ENCODE results near the gene ARRB1. TPM values are rescaled to one million over a fixed set of nuclear protein-coding genes. Genes with fewer than 3 reads are reported as not detected.

ARRB1 gene
- total RNA-seq, 1 experiment from 2014 or later, result 90.1 TPM

DNA sequence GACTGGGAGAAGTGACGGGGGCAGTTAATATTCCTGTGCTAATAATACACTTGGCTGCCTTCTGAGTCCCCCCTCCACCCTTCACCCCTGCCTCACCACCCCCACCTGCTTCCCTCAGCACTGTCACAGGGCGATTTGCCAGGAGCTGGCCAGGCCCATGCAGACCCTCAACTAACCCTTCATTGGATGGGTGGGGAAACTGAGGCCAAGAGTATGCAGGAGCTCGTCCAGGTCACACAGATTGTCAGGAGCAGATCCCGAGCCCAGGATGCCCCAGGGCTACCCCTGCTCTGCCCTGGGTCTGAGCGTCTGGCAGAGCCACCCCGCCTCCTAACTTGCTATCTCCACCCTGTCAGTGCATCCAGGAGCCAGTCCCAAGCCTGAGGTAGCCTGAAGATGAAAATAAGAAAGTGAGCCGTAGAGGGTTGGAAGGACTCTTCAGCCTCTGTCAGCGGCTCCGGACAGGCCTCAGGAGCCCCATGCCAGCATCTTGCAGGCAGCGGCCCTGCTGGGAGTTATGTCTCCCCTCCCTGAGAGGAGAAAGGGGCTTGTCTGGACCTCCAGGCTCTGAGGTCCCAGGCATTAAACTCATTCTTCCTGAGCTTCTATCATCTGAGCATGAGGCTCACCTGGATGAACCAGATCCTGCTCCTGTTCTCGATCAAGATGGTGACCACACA lies 104.7 kb downstream of the ARRB1 start:
- Mint-ChIP-seq H3K4me3 (no peak overlapping the region), H3K36me3 (no peaks in the 10 kb centered on the region), H3K4me1 (peaks cover 4% of the 10 kb centered on the region), H3K27ac (no peak overlapping the region), H3K27me3 (ENCODE audit: low read depth) (peaks cover 68% of the 10 kb centered on the region), H3K9me3 (peaks cover 3% of the 10 kb centered on the region)
- TF ChIP-seq MYBL2 (CRISPR knock-in tag; IDR thresholded peaks at IDR 0.05) (no peak), ELF4 (CRISPR knock-in tag; IDR thresholded peaks at IDR 0.05; ENCODE audit: low read depth) (no peak), RORB (CRISPR knock-in tag; IDR thresholded peaks at IDR 0.05) (no peak)
- TF ChIP-seq, protein P1, sequence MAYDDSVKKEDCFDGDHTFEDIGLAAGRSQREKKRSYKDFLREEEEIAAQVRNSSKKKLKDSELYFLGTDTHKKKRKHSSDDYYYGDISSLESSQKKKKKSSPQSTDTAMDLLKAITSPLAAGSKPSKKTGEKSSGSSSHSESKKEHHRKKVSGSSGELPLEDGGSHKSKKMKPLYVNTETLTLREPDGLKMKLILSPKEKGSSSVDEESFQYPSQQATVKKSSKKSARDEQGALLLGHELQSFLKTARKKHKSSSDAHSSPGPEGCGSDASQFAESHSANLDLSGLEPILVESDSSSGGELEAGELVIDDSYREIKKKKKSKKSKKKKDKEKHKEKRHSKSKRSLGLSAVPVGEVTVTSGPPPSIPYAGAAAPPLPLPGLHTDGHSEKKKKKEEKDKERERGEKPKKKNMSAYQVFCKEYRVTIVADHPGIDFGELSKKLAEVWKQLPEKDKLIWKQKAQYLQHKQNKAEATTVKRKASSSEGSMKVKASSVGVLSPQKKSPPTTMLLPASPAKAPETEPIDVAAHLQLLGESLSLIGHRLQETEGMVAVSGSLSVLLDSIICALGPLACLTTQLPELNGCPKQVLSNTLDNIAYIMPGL (CRISPR knock-in tag; IDR thresholded peaks at IDR 0.05), result no peak
- TF ChIP-seq, protein P2, sequence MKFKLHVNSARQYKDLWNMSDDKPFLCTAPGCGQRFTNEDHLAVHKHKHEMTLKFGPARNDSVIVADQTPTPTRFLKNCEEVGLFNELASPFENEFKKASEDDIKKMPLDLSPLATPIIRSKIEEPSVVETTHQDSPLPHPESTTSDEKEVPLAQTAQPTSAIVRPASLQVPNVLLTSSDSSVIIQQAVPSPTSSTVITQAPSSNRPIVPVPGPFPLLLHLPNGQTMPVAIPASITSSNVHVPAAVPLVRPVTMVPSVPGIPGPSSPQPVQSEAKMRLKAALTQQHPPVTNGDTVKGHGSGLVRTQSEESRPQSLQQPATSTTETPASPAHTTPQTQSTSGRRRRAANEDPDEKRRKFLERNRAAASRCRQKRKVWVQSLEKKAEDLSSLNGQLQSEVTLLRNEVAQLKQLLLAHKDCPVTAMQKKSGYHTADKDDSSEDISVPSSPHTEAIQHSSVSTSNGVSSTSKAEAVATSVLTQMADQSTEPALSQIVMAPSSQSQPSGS (CRISPR knock-in tag; IDR thresholded peaks at IDR 0.05; ENCODE audit: borderline replicate concordance, low read depth), result no peak
- TF ChIP-seq, protein P3, sequence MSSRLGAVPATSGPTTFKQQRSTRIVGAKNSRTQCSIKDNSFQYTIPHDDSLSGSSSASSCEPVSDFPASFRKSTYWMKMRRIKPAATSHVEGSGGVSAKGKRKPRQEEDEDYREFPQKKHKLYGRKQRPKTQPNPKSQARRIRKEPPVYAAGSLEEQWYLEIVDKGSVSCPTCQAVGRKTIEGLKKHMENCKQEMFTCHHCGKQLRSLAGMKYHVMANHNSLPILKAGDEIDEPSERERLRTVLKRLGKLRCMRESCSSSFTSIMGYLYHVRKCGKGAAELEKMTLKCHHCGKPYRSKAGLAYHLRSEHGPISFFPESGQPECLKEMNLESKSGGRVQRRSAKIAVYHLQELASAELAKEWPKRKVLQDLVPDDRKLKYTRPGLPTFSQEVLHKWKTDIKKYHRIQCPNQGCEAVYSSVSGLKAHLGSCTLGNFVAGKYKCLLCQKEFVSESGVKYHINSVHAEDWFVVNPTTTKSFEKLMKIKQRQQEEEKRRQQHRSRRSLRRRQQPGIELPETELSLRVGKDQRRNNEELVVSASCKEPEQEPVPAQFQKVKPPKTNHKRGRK (CRISPR knock-in tag; IDR thresholded peaks at IDR 0.05; ENCODE audit: borderline replicate concordance), result no peak
- TF ChIP-seq, protein P4, sequence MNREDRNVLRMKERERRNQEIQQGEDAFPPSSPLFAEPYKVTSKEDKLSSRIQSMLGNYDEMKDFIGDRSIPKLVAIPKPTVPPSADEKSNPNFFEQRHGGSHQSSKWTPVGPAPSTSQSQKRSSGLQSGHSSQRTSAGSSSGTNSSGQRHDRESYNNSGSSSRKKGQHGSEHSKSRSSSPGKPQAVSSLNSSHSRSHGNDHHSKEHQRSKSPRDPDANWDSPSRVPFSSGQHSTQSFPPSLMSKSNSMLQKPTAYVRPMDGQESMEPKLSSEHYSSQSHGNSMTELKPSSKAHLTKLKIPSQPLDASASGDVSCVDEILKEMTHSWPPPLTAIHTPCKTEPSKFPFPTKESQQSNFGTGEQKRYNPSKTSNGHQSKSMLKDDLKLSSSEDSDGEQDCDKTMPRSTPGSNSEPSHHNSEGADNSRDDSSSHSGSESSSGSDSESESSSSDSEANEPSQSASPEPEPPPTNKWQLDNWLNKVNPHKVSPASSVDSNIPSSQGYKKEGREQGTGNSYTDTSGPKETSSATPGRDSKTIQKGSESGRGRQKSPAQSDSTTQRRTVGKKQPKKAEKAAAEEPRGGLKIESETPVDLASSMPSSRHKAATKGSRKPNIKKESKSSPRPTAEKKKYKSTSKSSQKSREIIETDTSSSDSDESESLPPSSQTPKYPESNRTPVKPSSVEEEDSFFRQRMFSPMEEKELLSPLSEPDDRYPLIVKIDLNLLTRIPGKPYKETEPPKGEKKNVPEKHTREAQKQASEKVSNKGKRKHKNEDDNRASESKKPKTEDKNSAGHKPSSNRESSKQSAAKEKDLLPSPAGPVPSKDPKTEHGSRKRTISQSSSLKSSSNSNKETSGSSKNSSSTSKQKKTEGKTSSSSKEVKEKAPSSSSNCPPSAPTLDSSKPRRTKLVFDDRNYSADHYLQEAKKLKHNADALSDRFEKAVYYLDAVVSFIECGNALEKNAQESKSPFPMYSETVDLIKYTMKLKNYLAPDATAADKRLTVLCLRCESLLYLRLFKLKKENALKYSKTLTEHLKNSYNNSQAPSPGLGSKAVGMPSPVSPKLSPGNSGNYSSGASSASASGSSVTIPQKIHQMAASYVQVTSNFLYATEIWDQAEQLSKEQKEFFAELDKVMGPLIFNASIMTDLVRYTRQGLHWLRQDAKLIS (CRISPR knock-in tag; IDR thresholded peaks at IDR 0.05; ENCODE audit: borderline replicate concordance), result no peak
- CTCF ChIA-PET, result interaction anchor here (1.7 to 5.0 kb wide), 4 partner anchors 32 to 103 kb away, joined by 5 to 160 read pairs (median 48); no protein-coding TSS in a partner anchor
- ATAC-seq (no peak), DNase-seq (ENCODE audit: low spot score) (no peak)
- POLR2A ChIA-PET, result interaction anchor here (0.6 kb wide), 1 partner anchor 323 kb away, joined by 3 read pairs; no protein-coding TSS in a partner anchor

DNA sequence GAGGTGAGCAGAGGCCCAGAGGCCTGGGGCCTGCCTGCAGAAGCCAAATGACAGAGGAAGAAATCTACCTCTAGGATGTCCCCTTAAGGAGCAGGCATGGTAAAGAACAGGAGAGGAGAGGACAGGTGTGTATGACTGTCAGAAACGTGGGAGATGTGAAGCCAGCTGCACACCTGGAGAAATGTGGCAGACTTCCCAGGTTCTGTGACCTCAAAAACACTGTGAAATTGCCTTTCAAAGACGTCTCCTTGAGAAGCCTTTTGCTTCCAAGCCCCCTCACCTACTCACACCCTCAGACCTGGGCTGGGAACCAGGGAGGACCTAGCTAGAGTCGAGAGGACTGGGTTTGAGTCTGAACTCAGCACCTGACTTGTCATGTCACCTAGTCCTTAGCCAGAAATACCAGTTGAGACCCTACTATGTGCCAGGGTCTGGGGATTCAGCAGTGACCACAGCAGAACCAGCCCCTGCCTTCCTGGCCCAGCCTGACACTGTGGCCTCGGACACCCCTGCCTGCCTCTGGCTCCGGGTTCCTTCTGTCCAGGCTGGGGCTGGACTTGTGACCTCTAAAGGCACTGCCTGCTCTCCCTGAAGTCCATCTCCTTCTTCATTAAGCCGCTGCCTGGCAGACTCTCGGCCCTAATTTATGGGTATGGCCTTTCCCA lies 105.3 kb downstream of the ARRB1 start:
- no peak overlapping the region for H3K4me3 Mint-ChIP-seq
- no peak overlapping the region for H3K27ac Mint-ChIP-seq
- no peaks in the 10 kb centered on the region for H3K9me3 Mint-ChIP-seq
- H3K27me3 Mint-ChIP-seq (ENCODE audit: low read depth), result peaks cover 63% of the 10 kb centered on the region
- ATAC-seq (no peak), DNase-seq (ENCODE audit: low spot score) (no peak)
- ChIA-PET CTCF (interaction anchor here (1.0 to 5.0 kb wide), 4 partner anchors 32 to 102 kb away, joined by 4 to 59 read pairs (median 24); no protein-coding TSS in a partner anchor), POLR2A (no interaction called here)
- H3K4me1 Mint-ChIP-seq, result peaks cover 4% of the 10 kb centered on the region
- H3K36me3 Mint-ChIP-seq, result no peaks in the 10 kb centered on the region
- TF ChIP-seq, protein P5, sequence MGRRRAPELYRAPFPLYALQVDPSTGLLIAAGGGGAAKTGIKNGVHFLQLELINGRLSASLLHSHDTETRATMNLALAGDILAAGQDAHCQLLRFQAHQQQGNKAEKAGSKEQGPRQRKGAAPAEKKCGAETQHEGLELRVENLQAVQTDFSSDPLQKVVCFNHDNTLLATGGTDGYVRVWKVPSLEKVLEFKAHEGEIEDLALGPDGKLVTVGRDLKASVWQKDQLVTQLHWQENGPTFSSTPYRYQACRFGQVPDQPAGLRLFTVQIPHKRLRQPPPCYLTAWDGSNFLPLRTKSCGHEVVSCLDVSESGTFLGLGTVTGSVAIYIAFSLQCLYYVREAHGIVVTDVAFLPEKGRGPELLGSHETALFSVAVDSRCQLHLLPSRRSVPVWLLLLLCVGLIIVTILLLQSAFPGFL (CRISPR knock-in tag; IDR thresholded peaks at IDR 0.05; ENCODE audit: borderline replicate concordance), result no peak
- TF ChIP-seq EMX1 (CRISPR knock-in tag; IDR thresholded peaks at IDR 0.05) (no peak), ZNF416 (CRISPR knock-in tag; IDR thresholded peaks at IDR 0.05) (no peak), ZNF121 (CRISPR knock-in tag; IDR thresholded peaks at IDR 0.05) (no peak), TEAD4 (CRISPR knock-in tag; IDR thresholded peaks at IDR 0.05) (no peak), SOX15 (CRISPR knock-in tag; IDR thresholded peaks at IDR 0.05) (no peak)
- TF ChIP-seq, protein P6, sequence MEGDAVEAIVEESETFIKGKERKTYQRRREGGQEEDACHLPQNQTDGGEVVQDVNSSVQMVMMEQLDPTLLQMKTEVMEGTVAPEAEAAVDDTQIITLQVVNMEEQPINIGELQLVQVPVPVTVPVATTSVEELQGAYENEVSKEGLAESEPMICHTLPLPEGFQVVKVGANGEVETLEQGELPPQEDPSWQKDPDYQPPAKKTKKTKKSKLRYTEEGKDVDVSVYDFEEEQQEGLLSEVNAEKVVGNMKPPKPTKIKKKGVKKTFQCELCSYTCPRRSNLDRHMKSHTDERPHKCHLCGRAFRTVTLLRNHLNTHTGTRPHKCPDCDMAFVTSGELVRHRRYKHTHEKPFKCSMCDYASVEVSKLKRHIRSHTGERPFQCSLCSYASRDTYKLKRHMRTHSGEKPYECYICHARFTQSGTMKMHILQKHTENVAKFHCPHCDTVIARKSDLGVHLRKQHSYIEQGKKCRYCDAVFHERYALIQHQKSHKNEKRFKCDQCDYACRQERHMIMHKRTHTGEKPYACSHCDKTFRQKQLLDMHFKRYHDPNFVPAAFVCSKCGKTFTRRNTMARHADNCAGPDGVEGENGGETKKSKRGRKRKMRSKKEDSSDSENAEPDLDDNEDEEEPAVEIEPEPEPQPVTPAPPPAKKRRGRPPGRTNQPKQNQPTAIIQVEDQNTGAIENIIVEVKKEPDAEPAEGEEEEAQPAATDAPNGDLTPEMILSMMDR (IDR thresholded peaks at IDR 0.05), result no peak
- TF ChIP-seq, protein P1 (CRISPR knock-in tag; IDR thresholded peaks at IDR 0.05), result no peak
- TF ChIP-seq, protein P7, sequence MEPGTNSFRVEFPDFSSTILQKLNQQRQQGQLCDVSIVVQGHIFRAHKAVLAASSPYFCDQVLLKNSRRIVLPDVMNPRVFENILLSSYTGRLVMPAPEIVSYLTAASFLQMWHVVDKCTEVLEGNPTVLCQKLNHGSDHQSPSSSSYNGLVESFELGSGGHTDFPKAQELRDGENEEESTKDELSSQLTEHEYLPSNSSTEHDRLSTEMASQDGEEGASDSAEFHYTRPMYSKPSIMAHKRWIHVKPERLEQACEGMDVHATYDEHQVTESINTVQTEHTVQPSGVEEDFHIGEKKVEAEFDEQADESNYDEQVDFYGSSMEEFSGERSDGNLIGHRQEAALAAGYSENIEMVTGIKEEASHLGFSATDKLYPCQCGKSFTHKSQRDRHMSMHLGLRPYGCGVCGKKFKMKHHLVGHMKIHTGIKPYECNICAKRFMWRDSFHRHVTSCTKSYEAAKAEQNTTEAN (CRISPR knock-in tag; IDR thresholded peaks at IDR 0.05), result no peak
- TF ChIP-seq, protein P8, sequence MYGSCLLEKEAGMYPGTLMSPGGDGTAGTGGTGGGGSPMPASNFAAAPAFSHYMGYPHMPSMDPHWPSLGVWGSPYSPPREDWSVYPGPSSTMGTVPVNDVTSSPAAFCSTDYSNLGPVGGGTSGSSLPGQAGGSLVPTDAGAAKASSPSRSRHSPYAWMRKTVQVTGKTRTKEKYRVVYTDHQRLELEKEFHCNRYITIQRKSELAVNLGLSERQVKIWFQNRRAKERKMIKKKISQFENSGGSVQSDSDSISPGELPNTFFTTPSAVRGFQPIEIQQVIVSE (CRISPR knock-in tag; IDR thresholded peaks at IDR 0.05; ENCODE audit: borderline replicate concordance), result no peak
